Eye (tissue), 1 donor: ENCODE data around the gene SFMBT1.
"Not testable (repeated sequence)": the region's sequence is repeated elsewhere in the genome, so short reads cannot be mapped to it uniquely, and the experiment has no call there.

Experiments
- DNase-seq: peaks from one replicate; pipeline ENCODE4 v3.0.0-alpha.2; 2015

Gene SFMBT1

GRCh38 chr3:53035018-53035417 lies 10.9 kb downstream of the SFMBT1 start:
- DNase-seq: not testable (repeated sequence)

GRCh38 chr3:53034411-53034810 lies 11.5 kb downstream of the SFMBT1 start:
- not testable (repeated sequence) for DNase-seq

GRCh38 chr3:53032609-53033008 lies 13.3 kb downstream of the SFMBT1 start:
- no peak for DNase-seq

- no peak for DNase-seq
These were observed 15.0 kb downstream of the SFMBT1 start for GRCh38 chr3:53030619-53031449.

GRCh38 chr3:53028641-53029040 lies 17.2 kb downstream of the SFMBT1 start:
- no peak for DNase-seq

- peak; percentile 35 for DNase-seq
These were observed 18.5 kb downstream of the SFMBT1 start for GRCh38 chr3:53027254-53027844.

GRCh38 chr3:53026382-53027162 lies 19.3 kb downstream of the SFMBT1 start:
- no peak for DNase-seq

GRCh38 chr3:53024315-53024714 lies 21.6 kb downstream of the SFMBT1 start:
- no peak for DNase-seq

GRCh38 chr3:53023072-53023823 lies 22.6 kb downstream of the SFMBT1 start:
- no peak for DNase-seq

- no peak for DNase-seq
These were observed 23.2 kb downstream of the SFMBT1 start for GRCh38 chr3:53022647-53023046.

GRCh38 chr3:53016236-53016635 lies 29.6 kb downstream of the SFMBT1 start:
- peak; percentile 8 for DNase-seq

- no peak for DNase-seq
These were observed 34.5 kb downstream of the SFMBT1 start for GRCh38 chr3:53011324-53011723.

GRCh38 chr3:53009826-53010539 lies 35.9 kb downstream of the SFMBT1 start:
- peak; percentile 57 for DNase-seq

GRCh38 chr3:53008932-53009331 lies 36.9 kb downstream of the SFMBT1 start:
- DNase-seq: no peak

- no peak for DNase-seq
These were observed 39.9 kb downstream of the SFMBT1 start for GRCh38 chr3:53005854-53006513.

GRCh38 chr3:53005338-53005737 lies 40.5 kb downstream of the SFMBT1 start:
- DNase-seq: no peak

GRCh38 chr3:53003320-53003719 lies 42.6 kb downstream of the SFMBT1 start:
- DNase-seq: no peak

- DNase-seq: no peak
These were observed 46.9 kb downstream of the SFMBT1 start for GRCh38 chr3:52998771-52999513.

- DNase-seq: no peak
These were observed 55.2 kb downstream of the SFMBT1 start for GRCh38 chr3:52990637-52991036.

GRCh38 chr3:52986938-52987337 lies 58.9 kb downstream of the SFMBT1 start:
- no peak for DNase-seq

- no peak for DNase-seq
These were observed 59.8 kb downstream of the SFMBT1 start for GRCh38 chr3:52986049-52986448.
